ENCODE results near the gene HSPA1A. TPM values are rescaled to one million over a fixed set of nuclear protein-coding genes. Genes with fewer than 3 reads are reported as not detected.
"Not testable (repeated sequence)": the region's sequence is repeated elsewhere in the genome, so short reads cannot be mapped to it uniquely, and the experiment has no call there.

HSPA1A gene
- total RNA-seq, 2 donors from 2014 or later: 240 to 354 TPM

DNA sequence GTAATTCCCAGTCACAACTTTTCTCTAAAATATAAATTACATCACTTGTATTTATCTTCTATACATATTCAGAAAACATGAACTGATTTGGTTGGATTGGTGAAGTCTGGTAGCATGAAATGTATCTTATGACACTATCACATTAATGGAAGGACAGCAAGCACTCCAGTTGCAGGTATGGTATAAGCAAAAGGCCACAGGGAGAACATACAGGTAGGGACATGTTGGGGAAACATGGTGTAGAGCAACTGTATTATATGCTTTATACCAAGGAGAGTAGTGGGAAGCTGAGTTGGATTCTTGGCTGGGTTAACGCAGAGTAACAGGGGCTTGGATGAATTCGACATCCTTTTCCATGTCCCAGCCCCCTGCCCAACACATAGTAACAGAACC, 18.4 kb upstream of the HSPA1A start:
- no peaks in the 10 kb centered on the region for H3K27me3 ChIP-seq (replicated peaks; ENCODE audit: insufficient read depth)
- H3K4me3 ChIP-seq: no peak overlapping the region
- H3K27ac ChIP-seq: peak overlapping the region; percentile 14 to 98
- no peak for TF ChIP-seq CTCF (IDR thresholded peaks at IDR 0.05)
- peaks cover 23 to 28% of the 10 kb centered on the region in 2 donors for H3K4me1 ChIP-seq (ENCODE audit: control insufficient read depth in 1 of 2, low read depth in 2 of 2)
- no peak for ATAC-seq (ENCODE audit: insufficient number of reproducible peaks, low FRiP score, low read depth)
- no peak for DNase-seq (ENCODE audit: low spot score)
- H3K9me3 ChIP-seq: no peaks in the 10 kb centered on the region
- no peaks in the 10 kb centered on the region for H3K36me3 ChIP-seq

DNA sequence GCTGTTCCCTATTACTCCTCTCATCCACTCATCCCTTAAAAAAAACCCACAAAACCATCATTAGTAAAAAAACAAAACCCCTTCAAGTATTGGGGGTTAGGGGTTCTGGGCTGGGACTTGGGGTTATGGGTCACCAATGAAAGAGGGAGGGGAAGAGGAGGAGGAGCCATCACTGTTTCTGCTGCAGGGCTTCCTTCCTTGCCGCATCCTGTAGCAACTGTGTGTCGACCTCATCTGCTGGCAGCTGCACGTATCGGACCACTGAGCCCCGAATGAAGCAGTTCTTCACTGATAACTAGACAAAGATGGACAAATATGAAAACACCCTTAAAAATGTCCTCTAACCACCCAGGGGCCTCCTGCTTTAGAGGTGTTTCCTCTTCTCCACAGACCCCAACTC, 17.8 kb upstream of the HSPA1A start:
- H3K36me3 ChIP-seq: no peaks in the 10 kb centered on the region
- H3K4me3 ChIP-seq: no peak overlapping the region
- H3K27ac ChIP-seq: peak overlapping the region in 1 of 2 donors; percentile 98
- ATAC-seq (ENCODE audit: insufficient number of reproducible peaks, low FRiP score, low read depth) (no peak), DNase-seq (ENCODE audit: low spot score) (no peak)
- no peaks in the 10 kb centered on the region for H3K9me3 ChIP-seq
- TF ChIP-seq CTCF (IDR thresholded peaks at IDR 0.05): no peak
- peaks cover 23 to 28% of the 10 kb centered on the region in 2 donors for H3K4me1 ChIP-seq (ENCODE audit: control insufficient read depth in 1 of 2, low read depth in 2 of 2)
- no peaks in the 10 kb centered on the region for H3K27me3 ChIP-seq (replicated peaks; ENCODE audit: insufficient read depth)

GRCh38 chr6:31799781-31800180, 15.6 kb upstream of the HSPA1A start:
- ATAC-seq (ENCODE audit: insufficient number of reproducible peaks, low FRiP score, low read depth): peak; percentile 39
- Histone ChIP-seq H3K36me3 (no peaks in the 10 kb centered on the region), H3K27me3 (replicated peaks; ENCODE audit: insufficient read depth) (no peaks in the 10 kb centered on the region), H3K4me1 (ENCODE audit: control insufficient read depth in 1 of 2, low read depth in 2 of 2) (peaks cover 15 to 18% of the 10 kb centered on the region in 2 donors), H3K9me3 (no peaks in the 10 kb centered on the region), H3K4me3 (no peak overlapping the region), H3K27ac (peak overlapping the region; percentile 87 to 89)
- TF ChIP-seq CTCF (IDR thresholded peaks at IDR 0.05): no peak
- no peak for DNase-seq (ENCODE audit: low spot score)

DNA sequence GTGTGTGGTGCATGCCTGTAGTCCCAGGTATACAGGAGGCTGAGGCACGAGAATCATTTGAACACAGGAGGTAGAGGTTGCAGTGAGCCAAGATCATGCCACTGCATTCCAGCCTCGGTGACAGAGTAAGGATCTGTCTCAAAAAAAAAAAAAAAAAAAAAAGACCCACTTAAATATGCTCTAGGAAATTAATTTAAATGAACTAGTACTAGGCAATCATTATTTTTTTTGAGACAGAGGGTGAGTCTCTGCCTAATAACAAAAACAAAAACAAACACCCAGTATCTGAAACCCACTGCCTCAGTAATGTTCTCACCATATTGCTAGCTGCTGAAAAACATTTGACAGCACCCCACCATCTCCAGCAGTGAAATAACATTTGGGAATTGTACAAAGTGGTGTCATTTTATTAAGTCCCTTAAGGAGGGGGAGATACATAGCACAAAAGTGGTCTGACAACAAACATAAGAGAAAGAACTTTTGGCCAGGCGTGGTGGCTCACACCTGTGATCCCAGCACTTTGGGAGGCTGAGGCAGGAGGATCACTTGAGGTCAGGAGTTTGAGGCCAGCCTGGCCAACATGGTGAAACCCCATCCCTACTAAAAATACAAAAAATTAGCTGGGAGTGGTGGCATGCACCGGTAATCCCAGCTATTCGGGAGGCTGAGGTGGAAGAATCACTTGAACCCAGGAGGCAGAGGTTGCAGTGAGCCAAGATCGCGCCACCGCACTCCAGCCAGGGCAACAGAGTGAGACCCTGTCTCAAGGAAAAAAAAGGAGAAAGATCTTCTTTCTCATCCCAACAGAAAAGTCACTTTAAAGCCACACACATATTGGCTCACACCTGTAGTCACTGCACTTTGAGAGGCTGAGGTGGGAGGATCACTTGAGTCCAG, 14.1 kb upstream of the HSPA1A start:
- not testable (repeated sequence) for ATAC-seq (ENCODE audit: insufficient number of reproducible peaks, low FRiP score, low read depth); H3K9me3 ChIP-seq; H3K27ac ChIP-seq; H3K27me3 ChIP-seq (replicated peaks; ENCODE audit: insufficient read depth); H3K36me3 ChIP-seq; H3K4me3 ChIP-seq; DNase-seq (ENCODE audit: low spot score)
- H3K4me1 ChIP-seq (ENCODE audit: control insufficient read depth in 1 of 2, low read depth in 2 of 2): peaks cover 19 to 25% of the 10 kb centered on the region in 2 donors

DNA sequence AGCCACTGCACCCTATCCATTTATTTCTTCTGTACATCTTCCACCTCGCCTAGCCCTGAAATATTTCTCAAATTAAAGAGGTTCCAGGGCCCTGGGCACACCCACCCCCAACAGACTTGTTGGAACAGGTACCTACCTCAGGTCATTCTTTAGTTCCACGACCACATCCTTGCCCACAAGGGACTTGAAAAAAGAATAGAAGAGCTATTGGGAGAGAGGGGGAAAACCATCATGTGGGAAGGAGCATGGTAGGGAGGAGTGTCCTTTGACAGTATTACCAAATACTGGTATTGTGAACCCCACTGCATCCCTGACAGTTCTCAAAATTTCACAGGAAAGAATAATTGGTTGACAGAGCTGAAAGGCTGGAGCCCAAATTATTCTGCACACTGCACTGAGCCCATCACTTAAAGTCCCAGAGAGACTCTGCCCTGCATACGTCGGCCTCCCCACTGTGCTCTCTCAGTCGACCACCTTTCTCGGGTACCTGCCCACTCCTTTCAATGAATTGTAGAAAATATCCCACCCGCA, 9.3 kb upstream of the HSPA1A start:
- H3K4me3 ChIP-seq: peak overlapping the region; percentile 80
- TF ChIP-seq CTCF (IDR thresholded peaks at IDR 0.05): no peak
- H3K27ac ChIP-seq: peak overlapping the region; percentile 91 to 92
- H3K27me3 ChIP-seq (replicated peaks; ENCODE audit: insufficient read depth): no peaks in the 10 kb centered on the region
- DNase-seq (ENCODE audit: low spot score) (no peak), ATAC-seq (ENCODE audit: insufficient number of reproducible peaks, low FRiP score, low read depth) (no peak)
- H3K36me3 ChIP-seq: no peaks in the 10 kb centered on the region
- H3K9me3 ChIP-seq: no peaks in the 10 kb centered on the region
- H3K4me1 ChIP-seq (ENCODE audit: control insufficient read depth in 1 of 2, low read depth in 2 of 2): peaks cover 12 to 19% of the 10 kb centered on the region in 2 donors

Data from thoracic aorta (tissue), 2 donors.